Upper lobe of right lung (tissue), 1 donor: ENCODE results near the gene MRPL40. TPM values are rescaled to one million over a fixed set of nuclear protein-coding genes. Genes with fewer than 3 reads are reported as not detected.

Experiments
- ATAC-seq: fragments of 200-7000 bp; cut with Tn5 transposase; one replicate; pipeline ENCODE4 v1.9.1; 2020; ENCODE audit warnings: mild to moderate bottlenecking, moderate library complexity
- DNase-seq: peaks from one replicate; pipeline ENCODE4 v3.0.0-alpha.2; 2020
- H3K27ac ChIP-seq: fragments of 200-600 bp; one replicate; pipeline ENCODE4 v1.8.0; 2022
- H3K27me3 ChIP-seq: fragments of 200-600 bp; one replicate; pipeline ENCODE4 v1.8.0; 2022; ENCODE audit warnings: mild to moderate bottlenecking
- H3K36me3 ChIP-seq: fragments of 200-600 bp; one replicate; pipeline ENCODE4 v1.8.0; 2022
- H3K4me1 ChIP-seq: fragments of 200-600 bp; one replicate; pipeline ENCODE4 v1.8.0; 2022
- H3K4me3 ChIP-seq: fragments of 200-600 bp; one replicate; pipeline ENCODE4 v1.8.0; 2022; ENCODE audit warnings: mild to moderate bottlenecking
- H3K9me3 ChIP-seq: fragments of 200-600 bp; one replicate; pipeline ENCODE4 v1.8.0; 2022
- intact Hi-C: fragments of 100-400 bp; cut with DNase I; formaldehyde crosslinking; loops from one replicate; pipeline ENCODE4 v1.11.0; 2022
- total RNA-seq: library from RNA; stranded (reverse); fragmentation: NEBNext Ultra II Directional; extraction: Animal tissue kit (Norgen Biotek cat#: 25700); gene quantifications from one replicate; pipeline ENCODE4 v1.2.1, GENCODE V29; 2021
- TF ChIP-seq, protein P1 (sequence below): fragments of 200-600 bp; IDR thresholded peaks from one replicate; pipeline ENCODE4 v1.8.0; 2022; ENCODE audit warnings: antibody characterized with exemption
- donor health status: DM: no; HTN: yes; CAD: no; lungs with severe emphysema.

The MRPL40 gene
- total RNA-seq, 1 donor from 2014 or later, result 20.5 TPM

DNA sequence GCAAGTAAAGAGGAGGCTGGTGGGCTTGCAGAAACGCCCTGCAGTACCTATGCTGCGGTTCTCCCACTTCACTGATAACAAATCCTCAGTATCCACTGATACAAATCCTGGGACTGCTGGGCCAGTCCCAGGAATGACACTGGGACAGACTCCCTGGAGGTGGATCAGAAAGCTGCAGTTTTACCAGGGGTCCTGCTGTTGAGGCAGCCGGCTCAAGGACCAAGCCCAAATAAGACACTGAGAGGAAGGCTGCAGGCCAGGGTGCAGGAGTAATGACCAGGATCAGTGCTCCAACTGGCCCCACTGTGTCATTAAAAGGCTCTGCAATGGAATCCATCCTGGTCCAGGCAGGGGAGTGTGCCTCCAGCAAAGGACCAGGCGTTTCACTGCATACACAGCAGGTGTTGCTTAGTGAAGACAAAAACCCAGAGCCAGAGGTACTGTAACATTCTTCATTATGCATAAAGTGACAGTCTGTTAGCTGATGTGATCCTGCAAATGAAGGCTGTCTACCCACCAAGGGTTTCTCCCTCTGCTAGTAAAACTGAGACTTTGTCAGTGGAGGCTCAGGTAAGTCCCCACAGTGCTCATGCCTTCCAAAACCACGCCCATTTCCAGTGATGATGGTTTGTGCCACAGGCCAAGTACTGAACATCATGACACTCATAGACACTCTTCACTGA lies 16.5 kb downstream of the MRPL40 start:
- ATAC-seq, result no peak
- Histone ChIP-seq H3K27me3 (no peaks in the 10 kb centered on the region), H3K9me3 (no peaks in the 10 kb centered on the region), H3K27ac (no peak overlapping the region), H3K4me3 (no peak overlapping the region), H3K4me1 (peaks cover 26% of the 10 kb centered on the region), H3K36me3 (peaks cover 22% of the 10 kb centered on the region)
- intact Hi-C loops, result no loop called here
- DNase-seq, result no peak
- TF ChIP-seq, protein P1, sequence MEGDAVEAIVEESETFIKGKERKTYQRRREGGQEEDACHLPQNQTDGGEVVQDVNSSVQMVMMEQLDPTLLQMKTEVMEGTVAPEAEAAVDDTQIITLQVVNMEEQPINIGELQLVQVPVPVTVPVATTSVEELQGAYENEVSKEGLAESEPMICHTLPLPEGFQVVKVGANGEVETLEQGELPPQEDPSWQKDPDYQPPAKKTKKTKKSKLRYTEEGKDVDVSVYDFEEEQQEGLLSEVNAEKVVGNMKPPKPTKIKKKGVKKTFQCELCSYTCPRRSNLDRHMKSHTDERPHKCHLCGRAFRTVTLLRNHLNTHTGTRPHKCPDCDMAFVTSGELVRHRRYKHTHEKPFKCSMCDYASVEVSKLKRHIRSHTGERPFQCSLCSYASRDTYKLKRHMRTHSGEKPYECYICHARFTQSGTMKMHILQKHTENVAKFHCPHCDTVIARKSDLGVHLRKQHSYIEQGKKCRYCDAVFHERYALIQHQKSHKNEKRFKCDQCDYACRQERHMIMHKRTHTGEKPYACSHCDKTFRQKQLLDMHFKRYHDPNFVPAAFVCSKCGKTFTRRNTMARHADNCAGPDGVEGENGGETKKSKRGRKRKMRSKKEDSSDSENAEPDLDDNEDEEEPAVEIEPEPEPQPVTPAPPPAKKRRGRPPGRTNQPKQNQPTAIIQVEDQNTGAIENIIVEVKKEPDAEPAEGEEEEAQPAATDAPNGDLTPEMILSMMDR, result no peak

DNA sequence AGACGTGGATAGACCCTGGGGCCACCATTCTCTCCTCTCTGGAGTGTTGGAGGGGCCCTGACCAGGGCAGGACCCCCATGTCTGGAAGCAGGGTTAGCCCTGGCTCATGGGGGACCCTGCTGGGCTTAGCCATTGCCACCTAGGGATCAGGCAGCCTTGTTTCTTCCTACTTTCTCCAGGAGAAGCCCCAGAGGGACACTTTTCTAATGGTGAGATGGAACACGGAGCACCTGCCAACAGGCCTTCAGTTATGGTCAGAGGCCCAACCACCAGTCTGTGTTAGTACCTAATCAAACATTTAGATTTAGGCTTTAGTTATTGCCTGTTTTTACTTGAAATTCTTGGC lies 17.1 kb downstream of the MRPL40 start:
- intact Hi-C loops, result no loop called here
- Histone ChIP-seq H3K4me3 (no peak overlapping the region), H3K9me3 (no peaks in the 10 kb centered on the region), H3K36me3 (peaks cover 24% of the 10 kb centered on the region), H3K27ac (no peak overlapping the region), H3K27me3 (no peaks in the 10 kb centered on the region), H3K4me1 (peaks cover 26% of the 10 kb centered on the region)
- TF ChIP-seq, protein P1, result no peak
- DNase-seq (no peak), ATAC-seq (no peak)

DNA sequence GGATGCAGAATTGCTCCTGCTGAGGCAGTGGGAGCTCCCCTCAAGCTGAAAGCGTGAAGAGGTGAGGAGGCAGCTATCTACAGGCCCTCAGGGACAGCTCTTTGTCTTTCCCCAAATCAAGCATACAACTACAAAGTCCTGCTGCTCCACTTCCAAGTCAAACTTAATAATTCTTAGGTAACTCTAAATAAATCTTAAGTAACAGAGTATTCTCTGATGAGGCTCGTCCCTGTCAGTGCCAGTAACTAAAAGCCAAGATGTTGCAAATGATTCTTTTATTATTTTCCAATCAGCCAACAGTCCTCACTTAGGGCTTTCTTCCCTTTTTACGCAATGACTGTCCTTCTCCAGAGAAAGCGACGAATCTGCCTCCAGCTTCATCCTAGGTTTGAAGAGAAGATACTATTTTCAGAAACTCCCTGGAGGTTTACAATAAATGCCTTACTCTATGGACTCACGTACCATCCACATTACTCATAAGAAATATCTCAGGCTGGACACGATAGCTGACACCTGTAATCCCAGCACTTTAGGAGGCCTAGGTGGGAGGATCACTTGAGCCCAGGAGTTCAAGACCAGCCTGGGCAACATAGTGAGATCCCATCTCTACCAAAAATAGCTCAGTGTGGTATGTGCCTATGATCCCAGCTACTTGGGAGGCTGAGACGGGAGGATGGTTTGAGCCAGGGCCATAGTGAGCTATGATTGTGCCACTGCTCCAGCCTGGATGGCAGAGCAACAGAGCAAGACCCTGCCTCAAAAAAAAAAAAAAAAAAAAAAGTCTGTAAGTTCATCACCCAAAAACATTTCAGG lies 18.2 kb downstream of the MRPL40 start:
- ATAC-seq, result no peak
- Histone ChIP-seq H3K36me3 (peaks cover 35% of the 10 kb centered on the region), H3K4me3 (no peak overlapping the region), H3K27me3 (no peaks in the 10 kb centered on the region), H3K9me3 (no peaks in the 10 kb centered on the region), H3K4me1 (peaks cover 19% of the 10 kb centered on the region), H3K27ac (no peak overlapping the region)
- intact Hi-C loops, result no loop called here
- TF ChIP-seq, protein P1, result no peak
- no peak for DNase-seq

DNA sequence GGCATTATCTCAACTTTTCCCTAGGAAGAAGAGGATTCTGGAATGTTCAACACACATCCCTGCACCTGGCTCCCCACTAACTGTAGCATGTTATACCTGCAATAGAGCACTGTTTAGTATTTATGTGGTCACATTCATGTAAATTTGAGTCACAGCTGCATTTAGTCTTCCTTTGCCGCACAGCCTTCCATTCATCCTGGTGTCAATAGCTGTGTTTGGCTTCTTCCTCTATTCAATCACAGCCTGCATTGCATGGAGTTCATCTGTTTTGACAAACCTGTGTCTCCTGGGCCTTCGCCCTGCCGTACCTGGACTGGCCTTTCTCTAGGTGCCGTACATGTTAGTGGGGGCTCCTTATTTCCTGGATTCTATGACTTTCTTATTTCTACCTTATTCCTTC lies 19.2 kb downstream of the MRPL40 start:
- Histone ChIP-seq H3K27ac (no peak overlapping the region), H3K27me3 (no peaks in the 10 kb centered on the region), H3K4me3 (no peak overlapping the region), H3K36me3 (peaks cover 45% of the 10 kb centered on the region), H3K9me3 (no peaks in the 10 kb centered on the region), H3K4me1 (peaks cover 8% of the 10 kb centered on the region)
- ATAC-seq (no peak), DNase-seq (no peak)
- TF ChIP-seq, protein P1, result no peak
- intact Hi-C loops, result no loop called here

DNA sequence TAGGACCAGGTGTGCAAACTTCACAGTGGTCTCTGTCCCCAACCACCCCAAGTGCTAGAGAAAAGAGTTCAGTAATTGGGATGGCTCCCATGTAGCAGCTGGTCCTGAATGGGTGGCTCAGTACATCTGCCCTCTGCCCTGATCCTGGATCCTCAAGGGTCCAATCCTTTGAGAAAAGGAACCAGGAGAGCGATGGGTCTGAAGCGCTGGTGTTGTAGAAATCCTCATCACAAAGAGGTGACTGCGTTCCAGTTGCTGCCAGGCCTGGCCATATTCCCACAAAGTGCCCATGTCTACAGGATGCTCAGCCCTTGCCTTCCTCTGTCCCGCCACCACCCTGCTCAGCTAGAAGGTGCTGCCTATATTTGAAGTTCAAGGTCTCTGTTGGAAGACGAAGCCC lies 21.4 kb downstream of the MRPL40 start:
- DNase-seq (no peak), ATAC-seq (no peak)
- peaks cover 65% of the 10 kb centered on the region for H3K36me3 ChIP-seq
- no peaks in the 10 kb centered on the region for H3K9me3 ChIP-seq
- H3K4me3 ChIP-seq, result no peak overlapping the region
- H3K27me3 ChIP-seq, result no peaks in the 10 kb centered on the region
- no peak overlapping the region for H3K27ac ChIP-seq
- TF ChIP-seq, protein P1, result no peak
- intact Hi-C loops, result no loop called here
- no peaks in the 10 kb centered on the region for H3K4me1 ChIP-seq
